Measurements from ENCODE around the gene PSORS1C2.

DNA sequence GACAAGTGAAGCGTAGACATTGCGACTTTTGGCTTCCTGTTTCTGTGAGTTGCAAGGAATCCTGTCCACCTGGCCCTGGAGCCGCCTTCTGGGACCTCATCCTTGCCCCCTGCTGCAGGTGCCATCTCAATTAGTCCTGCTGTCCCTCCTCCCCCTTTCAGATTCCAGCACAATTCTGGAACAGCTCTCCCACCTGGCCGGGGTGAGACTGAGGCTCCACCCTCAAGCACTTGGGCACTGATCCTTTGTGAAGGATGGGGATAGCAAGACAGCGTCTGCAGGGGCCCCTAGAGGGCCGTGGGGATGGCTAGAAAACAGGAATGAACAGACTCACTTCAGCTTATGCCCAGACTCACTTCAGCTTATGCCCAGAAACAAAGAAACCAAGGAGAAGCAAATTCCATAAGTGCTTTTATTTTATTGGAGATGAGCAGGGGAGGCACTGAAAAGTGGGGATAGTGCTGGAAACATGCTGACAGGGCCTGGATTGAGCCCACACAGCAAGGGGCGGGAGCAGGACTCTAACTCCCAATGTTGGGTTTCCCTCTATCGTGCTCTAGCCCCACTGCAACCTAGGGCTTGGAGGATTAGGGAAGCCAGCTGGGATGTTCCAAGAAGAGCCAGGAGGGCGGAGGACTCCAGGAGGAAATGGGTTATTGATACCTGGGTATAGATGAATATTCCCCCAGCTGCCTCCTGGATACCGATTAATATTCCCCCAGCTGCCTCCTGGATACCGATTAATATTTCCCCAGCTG, 27.9 kb downstream of the PSORS1C2 start:
- TF ChIP-seq, protein P1, sequence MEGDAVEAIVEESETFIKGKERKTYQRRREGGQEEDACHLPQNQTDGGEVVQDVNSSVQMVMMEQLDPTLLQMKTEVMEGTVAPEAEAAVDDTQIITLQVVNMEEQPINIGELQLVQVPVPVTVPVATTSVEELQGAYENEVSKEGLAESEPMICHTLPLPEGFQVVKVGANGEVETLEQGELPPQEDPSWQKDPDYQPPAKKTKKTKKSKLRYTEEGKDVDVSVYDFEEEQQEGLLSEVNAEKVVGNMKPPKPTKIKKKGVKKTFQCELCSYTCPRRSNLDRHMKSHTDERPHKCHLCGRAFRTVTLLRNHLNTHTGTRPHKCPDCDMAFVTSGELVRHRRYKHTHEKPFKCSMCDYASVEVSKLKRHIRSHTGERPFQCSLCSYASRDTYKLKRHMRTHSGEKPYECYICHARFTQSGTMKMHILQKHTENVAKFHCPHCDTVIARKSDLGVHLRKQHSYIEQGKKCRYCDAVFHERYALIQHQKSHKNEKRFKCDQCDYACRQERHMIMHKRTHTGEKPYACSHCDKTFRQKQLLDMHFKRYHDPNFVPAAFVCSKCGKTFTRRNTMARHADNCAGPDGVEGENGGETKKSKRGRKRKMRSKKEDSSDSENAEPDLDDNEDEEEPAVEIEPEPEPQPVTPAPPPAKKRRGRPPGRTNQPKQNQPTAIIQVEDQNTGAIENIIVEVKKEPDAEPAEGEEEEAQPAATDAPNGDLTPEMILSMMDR (IDR thresholded peaks at IDR 0.05; ENCODE audit: low read depth, low read length): no peak
- no peak for TF ChIP-seq EZH2phosphoT487 (IDR thresholded peaks at IDR 0.05; ENCODE audit: low read depth)
